ENCODE results near the gene ITGA3. TPM values are rescaled to one million over a fixed set of nuclear protein-coding genes. Genes with fewer than 3 reads are reported as not detected.

Gene ITGA3
- total RNA-seq, result 100 to 1,000 TPM; 113 to 150 TPM
- polyA plus RNA-seq, result 100 to 1,000 TPM in 1 of 2 donors, 10 to 100 TPM in 1; 48.1 to 159 TPM
- long read RNA-seq, donor 1, transcript ITGA3-208 (3 exons, 3,055 nt), result minor isoform, 13 of 148 reads
- long read RNA-seq, donor 1, transcript ITGA3-214 (2 exons, 860 nt), result major isoform, 15 of 148 reads
- long read RNA-seq, donor 1, partial matches to known transcripts, result 96 of 148 reads
- long read RNA-seq, donor 1, other reads (novel, unspliced or antisense), result 20 of 148 reads
- long read RNA-seq, donor 2, full-length matches to known transcripts, result 15 of 79 reads
- long read RNA-seq, donor 2, partial matches to known transcripts, result 38 of 79 reads
- long read RNA-seq, donor 2, other reads (novel, unspliced or antisense), result 26 of 79 reads

GRCh38 chr17:50055426-50056216 is at the start of gene ITGA3:
TSS of gene ITGA3 (plus strand) at chr17:50056110. CDS start at chr17:50056440, 330 bp downstream.
- H3K27me3 ChIP-seq (ENCODE audit: control insufficient read depth in 1 of 2, insufficient read depth in 2 of 2, low read length in 1 of 2), result no peaks in the 10 kb centered on the region
- DNase-seq, result peak; percentile 90 to 94
- peaks cover 6 to 10% of the 10 kb centered on the region in 2 donors for H3K4me1 ChIP-seq (ENCODE audit: control insufficient read depth in 1 of 2, insufficient read depth in 2 of 2, low read length in 2 of 2)
- peak; percentile 74 for ATAC-seq (ENCODE audit: low FRiP score)
- intact Hi-C loops (cut with DNase I), result loop anchor here (2.0 kb wide), 2 partner anchors 25 to 29 kb away; no protein-coding TSS in a partner anchor
- WGBS, 2 donors, result 1% methylated on average over 55 to 65 of the region's 65 CpGs
- peak within 1 kb of the TSS; percentile 74 to 76 for H3K4me3 ChIP-seq (ENCODE audit: low read length in 2 of 2)
- no peaks in the 10 kb centered on the region for H3K36me3 ChIP-seq (ENCODE audit: control insufficient read depth in 1 of 2, insufficient read depth in 2 of 2, low read length in 1 of 2)
- no peaks in the 10 kb centered on the region for H3K9me3 ChIP-seq (ENCODE audit: control insufficient read depth, low read length)
- H3K27ac ChIP-seq (ENCODE audit: low read depth in 1 of 2, low read length in 2 of 2), result peak within 1 kb of the TSS; percentile 74 to 95

GRCh38 chr17:50009282-50009681 is 46.6 kb upstream of the ITGA3 start:
- WGBS, 2 donors, result 79 to 81% methylated on average over 2 of the region's 2 CpGs
- H3K27ac ChIP-seq (ENCODE audit: low read depth in 1 of 2, low read length in 2 of 2), result no peak overlapping the region
- peaks cover 6% of the 10 kb centered on the region for H3K9me3 ChIP-seq (ENCODE audit: control insufficient read depth, low read length)
- no peaks in the 10 kb centered on the region for H3K4me1 ChIP-seq (ENCODE audit: control insufficient read depth in 1 of 2, insufficient read depth in 2 of 2, low read length in 2 of 2)
- H3K36me3 ChIP-seq (ENCODE audit: control insufficient read depth in 1 of 2, insufficient read depth in 2 of 2, low read length in 1 of 2), result no peaks in the 10 kb centered on the region
- no peaks in the 10 kb centered on the region for H3K27me3 ChIP-seq (ENCODE audit: control insufficient read depth in 1 of 2, insufficient read depth in 2 of 2, low read length in 1 of 2)
- DNase-seq, result no peak
- ATAC-seq (ENCODE audit: low FRiP score), result no peak
- intact Hi-C loops (cut with DNase I), result no loop called here
- H3K4me3 ChIP-seq (ENCODE audit: low read length in 2 of 2), result no peak overlapping the region

DNA sequence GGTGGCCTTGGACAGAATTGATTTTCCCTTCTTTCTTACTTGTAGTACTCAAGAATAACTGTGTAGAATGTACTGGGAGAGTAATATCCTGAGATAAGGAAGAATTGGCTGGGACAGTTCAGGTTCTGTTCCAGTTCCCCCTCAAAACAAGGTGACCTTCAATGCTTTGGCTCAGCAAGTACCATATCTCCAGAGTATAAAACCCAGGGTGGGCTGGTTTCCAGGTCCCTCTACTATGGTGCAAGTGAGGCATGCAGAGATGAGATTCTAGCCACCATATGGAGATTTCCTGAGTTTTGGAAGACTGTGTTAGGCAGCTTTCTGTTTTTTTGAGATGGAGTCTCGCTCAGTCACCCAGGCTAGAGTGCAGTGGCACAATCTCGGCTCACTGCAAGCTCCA is 42.8 kb upstream of the ITGA3 start:
- no peak overlapping the region for H3K4me3 ChIP-seq (ENCODE audit: low read length in 2 of 2)
- H3K27ac ChIP-seq (ENCODE audit: low read depth in 1 of 2, low read length in 2 of 2), result no peak overlapping the region
- H3K27me3 ChIP-seq (ENCODE audit: control insufficient read depth in 1 of 2, insufficient read depth in 2 of 2, low read length in 1 of 2), result no peaks in the 10 kb centered on the region
- peaks cover 6% of the 10 kb centered on the region for H3K9me3 ChIP-seq (ENCODE audit: control insufficient read depth, low read length)
- WGBS, 2 donors, result 80 to 92% methylated on average over 2 of the region's 2 CpGs
- DNase-seq (no peak), ATAC-seq (ENCODE audit: low FRiP score) (no peak)
- intact Hi-C loops (cut with DNase I), result no loop called here
- H3K36me3 ChIP-seq (ENCODE audit: control insufficient read depth in 1 of 2, insufficient read depth in 2 of 2, low read length in 1 of 2), result no peaks in the 10 kb centered on the region
- no peaks in the 10 kb centered on the region for H3K4me1 ChIP-seq (ENCODE audit: control insufficient read depth in 1 of 2, insufficient read depth in 2 of 2, low read length in 2 of 2)

- Histone ChIP-seq H3K9me3 (ENCODE audit: control insufficient read depth, low read length) (peaks cover 3% of the 10 kb centered on the region), H3K36me3 (ENCODE audit: control insufficient read depth in 1 of 2, insufficient read depth in 2 of 2, low read length in 1 of 2) (no peaks in the 10 kb centered on the region), H3K4me1 (ENCODE audit: control insufficient read depth in 1 of 2, insufficient read depth in 2 of 2, low read length in 2 of 2) (no peaks in the 10 kb centered on the region), H3K27ac (ENCODE audit: low read depth in 1 of 2, low read length in 2 of 2) (no peak overlapping the region), H3K4me3 (ENCODE audit: low read length in 2 of 2) (no peak overlapping the region), H3K27me3 (ENCODE audit: control insufficient read depth in 1 of 2, insufficient read depth in 2 of 2, low read length in 1 of 2) (no peaks in the 10 kb centered on the region)
- 32 to 43% methylated on average over 1 of the region's 1 CpG for WGBS, 2 donors
- intact Hi-C loops (cut with DNase I), result no loop called here
- ATAC-seq (ENCODE audit: low FRiP score), result no peak
- no peak for DNase-seq
These were observed 41.3 kb upstream of the ITGA3 start for GRCh38 chr17:50014471-50015088.

DNA sequence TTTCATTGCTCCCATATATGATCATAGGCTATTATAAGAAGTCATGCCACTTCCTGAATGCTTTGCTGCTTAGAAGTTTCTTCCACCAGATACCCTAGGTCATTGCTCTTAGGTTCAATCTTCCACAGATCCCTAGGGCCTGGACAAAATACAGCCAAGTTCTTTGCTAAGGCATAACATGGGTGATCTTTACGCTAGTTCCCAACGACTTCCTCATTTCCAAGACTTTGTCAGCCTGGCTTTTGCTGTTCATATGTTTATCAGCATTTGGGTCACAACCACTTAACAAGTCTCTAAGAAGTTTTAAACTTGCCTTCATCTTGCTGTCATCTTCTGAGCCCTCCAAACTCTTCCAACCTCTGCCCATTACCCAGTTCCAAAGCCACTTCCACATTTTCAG is 40.8 kb upstream of the ITGA3 start:
- no peaks in the 10 kb centered on the region for H3K27me3 ChIP-seq (ENCODE audit: control insufficient read depth in 1 of 2, insufficient read depth in 2 of 2, low read length in 1 of 2)
- DNase-seq (no peak), ATAC-seq (ENCODE audit: low FRiP score) (no peak)
- H3K4me3 ChIP-seq (ENCODE audit: low read length in 2 of 2), result no peak overlapping the region
- intact Hi-C loops (cut with DNase I), result no loop called here
- 92 to 93% methylated on average over 2 of the region's 2 CpGs for WGBS, 2 donors
- H3K27ac ChIP-seq (ENCODE audit: low read depth in 1 of 2, low read length in 2 of 2), result no peak overlapping the region
- no peaks in the 10 kb centered on the region for H3K36me3 ChIP-seq (ENCODE audit: control insufficient read depth in 1 of 2, insufficient read depth in 2 of 2, low read length in 1 of 2)
- H3K4me1 ChIP-seq (ENCODE audit: control insufficient read depth in 1 of 2, insufficient read depth in 2 of 2, low read length in 2 of 2), result no peaks in the 10 kb centered on the region
- H3K9me3 ChIP-seq (ENCODE audit: control insufficient read depth, low read length), result peaks cover 3% of the 10 kb centered on the region

- no peaks in the 10 kb centered on the region for H3K9me3 ChIP-seq (ENCODE audit: control insufficient read depth, low read length)
- no peaks in the 10 kb centered on the region for H3K27me3 ChIP-seq (ENCODE audit: control insufficient read depth in 1 of 2, insufficient read depth in 2 of 2, low read length in 1 of 2)
- H3K27ac ChIP-seq (ENCODE audit: low read depth in 1 of 2, low read length in 2 of 2), result no peak overlapping the region
- intact Hi-C loops (cut with DNase I), result no loop called here
- ATAC-seq (ENCODE audit: low FRiP score) (no peak), DNase-seq (no peak)
- H3K4me1 ChIP-seq (ENCODE audit: control insufficient read depth in 1 of 2, insufficient read depth in 2 of 2, low read length in 2 of 2), result no peaks in the 10 kb centered on the region
- 94 to 100% methylated on average over 1 of the region's 1 CpG for WGBS, 2 donors
- H3K4me3 ChIP-seq (ENCODE audit: low read length in 2 of 2), result no peak overlapping the region
- H3K36me3 ChIP-seq (ENCODE audit: control insufficient read depth in 1 of 2, insufficient read depth in 2 of 2, low read length in 1 of 2), result no peaks in the 10 kb centered on the region
These were observed 37.0 kb upstream of the ITGA3 start for GRCh38 chr17:50018909-50019308.

- WGBS, 2 donors, result 74 to 75% methylated on average over 13 of the region's 13 CpGs
- Histone ChIP-seq H3K4me3 (ENCODE audit: low read length in 2 of 2) (no peak overlapping the region), H3K27ac (ENCODE audit: low read depth in 1 of 2, low read length in 2 of 2) (no peak overlapping the region), H3K27me3 (ENCODE audit: control insufficient read depth in 1 of 2, insufficient read depth in 2 of 2, low read length in 1 of 2) (no peaks in the 10 kb centered on the region), H3K4me1 (ENCODE audit: control insufficient read depth in 1 of 2, insufficient read depth in 2 of 2, low read length in 2 of 2) (no peaks in the 10 kb centered on the region), H3K9me3 (ENCODE audit: control insufficient read depth, low read length) (no peaks in the 10 kb centered on the region), H3K36me3 (ENCODE audit: control insufficient read depth in 1 of 2, insufficient read depth in 2 of 2, low read length in 1 of 2) (no peaks in the 10 kb centered on the region)
- ATAC-seq (ENCODE audit: low FRiP score) (no peak), DNase-seq (peak in 1 of 2 donors; percentile 19)
- intact Hi-C loops (cut with DNase I), result no loop called here
These were observed 34.9 kb upstream of the ITGA3 start for GRCh38 chr17:50020841-50021599.

DNA sequence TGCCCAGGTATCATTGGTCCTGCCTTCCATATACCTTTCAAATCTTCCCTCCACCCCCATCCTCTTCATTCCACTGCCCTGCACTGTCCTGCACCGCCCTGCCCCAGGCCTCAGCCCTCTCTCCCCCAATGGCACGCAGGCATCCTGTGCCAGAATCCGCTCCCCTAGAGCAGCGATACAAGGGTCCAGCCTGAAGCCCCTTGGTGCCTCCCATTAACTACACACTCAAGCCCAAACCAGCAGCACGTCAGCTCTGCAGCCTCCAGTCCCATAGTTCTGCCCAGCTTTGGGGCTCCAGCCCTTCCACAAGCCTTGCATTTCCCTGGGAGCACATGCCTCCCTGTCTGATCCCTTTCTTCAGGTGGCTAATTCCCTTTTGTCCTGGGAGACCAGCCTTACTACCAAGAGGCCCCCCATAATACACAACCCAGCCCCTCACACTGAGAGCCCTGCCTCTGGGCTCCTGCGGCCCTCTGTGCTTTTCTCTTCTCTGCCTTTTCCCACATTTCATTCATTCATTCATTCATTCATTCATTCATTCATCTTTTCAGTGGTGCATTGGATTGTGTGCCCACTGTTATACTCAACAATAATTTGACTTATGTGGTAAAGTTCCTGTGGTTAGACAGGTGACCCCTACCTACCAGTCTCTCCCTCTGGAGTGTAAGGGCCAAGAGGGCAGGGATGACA is 34.1 kb upstream of the ITGA3 start:
- H3K4me3 ChIP-seq (ENCODE audit: low read length in 2 of 2), result no peak overlapping the region
- ATAC-seq (ENCODE audit: low FRiP score) (no peak), DNase-seq (peak in 1 of 2 donors; percentile 41)
- H3K27ac ChIP-seq (ENCODE audit: low read depth in 1 of 2, low read length in 2 of 2), result no peak overlapping the region
- no peaks in the 10 kb centered on the region for H3K9me3 ChIP-seq (ENCODE audit: control insufficient read depth, low read length)
- no peaks in the 10 kb centered on the region for H3K36me3 ChIP-seq (ENCODE audit: control insufficient read depth in 1 of 2, insufficient read depth in 2 of 2, low read length in 1 of 2)
- WGBS, 2 donors, result 91 to 94% methylated on average over 6 of the region's 6 CpGs
- H3K4me1 ChIP-seq (ENCODE audit: control insufficient read depth in 1 of 2, insufficient read depth in 2 of 2, low read length in 2 of 2), result no peaks in the 10 kb centered on the region
- intact Hi-C loops (cut with DNase I), result no loop called here
- no peaks in the 10 kb centered on the region for H3K27me3 ChIP-seq (ENCODE audit: control insufficient read depth in 1 of 2, insufficient read depth in 2 of 2, low read length in 1 of 2)

All from aorta (tissue), 5 donors.